ENCODE data around the gene PLEKHM3.

Gene PLEKHM3

GRCh38 chr2:207884127-207884526 lies 141.2 kb downstream of the PLEKHM3 start:
- no peaks in the 10 kb centered on the region for H3K36me3 ChIP-seq (replicated peaks; ENCODE audit: low read depth, low read length)
- H3K27me3 ChIP-seq (ENCODE audit: low read depth, low read length): no peaks in the 10 kb centered on the region
- peak overlapping the region; percentile 95 for H3K27ac ChIP-seq (ENCODE audit: low read length)
- H3K4me1 ChIP-seq (ENCODE audit: low read length): peaks cover 50% of the 10 kb centered on the region
- peak overlapping the region; percentile 58; the same call in 1 of the 2 replicates for H3K9ac ChIP-seq (ENCODE audit: low read length)
- peak overlapping the region; percentile 27 for H3K4me3 ChIP-seq (ENCODE audit: low read length)
- H3K79me2 ChIP-seq (ENCODE audit: low read length): no peaks in the 10 kb centered on the region
- TF ChIP-seq CTCF (IDR thresholded peaks at IDR 0.05; ENCODE audit: low read depth, low read length) (no peak), EZH2phosphoT487 (IDR thresholded peaks at IDR 0.05; ENCODE audit: low read depth) (no peak)
- H3K9me3 ChIP-seq (ENCODE audit: insufficient read depth, low read length): no peaks in the 10 kb centered on the region
- H3K4me2 ChIP-seq (ENCODE audit: low read length): peak overlapping the region; percentile 70
- no peaks in the 10 kb centered on the region for H4K20me1 ChIP-seq (ENCODE audit: insufficient read depth, low read length)
- no peak overlapping the region for H2AFZ ChIP-seq (ENCODE audit: low read depth, low read length)

GRCh38 chr2:207883002-207883780 lies 142.1 kb downstream of the PLEKHM3 start:
- Histone ChIP-seq H3K27ac (ENCODE audit: low read length) (peak overlapping the region; percentile 95), H3K4me2 (ENCODE audit: low read length) (peak overlapping the region; percentile 70), H3K79me2 (ENCODE audit: low read length) (no peaks in the 10 kb centered on the region), H4K20me1 (ENCODE audit: insufficient read depth, low read length) (no peaks in the 10 kb centered on the region), H3K4me3 (ENCODE audit: low read length) (peak overlapping the region; percentile 33), H3K9ac (ENCODE audit: low read length) (peak overlapping the region; percentile 58; the same call in 1 of the 2 replicates), H2AFZ (ENCODE audit: low read depth, low read length) (0 out of 2 replicates have a peak overlapping the region, but pooled peaks have one; percentile 12), H3K36me3 (replicated peaks; ENCODE audit: low read depth, low read length) (no peaks in the 10 kb centered on the region), H3K27me3 (ENCODE audit: low read depth, low read length) (no peaks in the 10 kb centered on the region), H3K9me3 (ENCODE audit: insufficient read depth, low read length) (no peaks in the 10 kb centered on the region), H3K4me1 (ENCODE audit: low read length) (peaks cover 50% of the 10 kb centered on the region)
- TF ChIP-seq EZH2phosphoT487 (IDR thresholded peaks at IDR 0.05; ENCODE audit: low read depth): no peak
- no peak for TF ChIP-seq CTCF (IDR thresholded peaks at IDR 0.05; ENCODE audit: low read depth, low read length)

- Histone ChIP-seq H3K27ac (ENCODE audit: low read length) (no peak overlapping the region), H3K79me2 (ENCODE audit: low read length) (no peaks in the 10 kb centered on the region)
Observed at GRCh38 chr2:207881902-207882301, 143.4 kb downstream of the PLEKHM3 start.

More at GRCh38 chr2:207881902-207882301, 143.4 kb downstream of the PLEKHM3 start:
- Histone ChIP-seq H3K9me3 (ENCODE audit: insufficient read depth, low read length) (no peaks in the 10 kb centered on the region), H2AFZ (ENCODE audit: low read depth, low read length) (no peak overlapping the region), H4K20me1 (ENCODE audit: insufficient read depth, low read length) (no peaks in the 10 kb centered on the region), H3K36me3 (replicated peaks; ENCODE audit: low read depth, low read length) (no peaks in the 10 kb centered on the region), H3K4me3 (ENCODE audit: low read length) (no peak overlapping the region), H3K9ac (ENCODE audit: low read length) (no peak overlapping the region), H3K4me2 (ENCODE audit: low read length) (no peak overlapping the region), H3K27me3 (ENCODE audit: low read depth, low read length) (no peaks in the 10 kb centered on the region), H3K4me1 (ENCODE audit: low read length) (peaks cover 52% of the 10 kb centered on the region)
- TF ChIP-seq EZH2phosphoT487 (IDR thresholded peaks at IDR 0.05; ENCODE audit: low read depth): no peak
- TF ChIP-seq CTCF (IDR thresholded peaks at IDR 0.05; ENCODE audit: low read depth, low read length): no peak

All from OCI-LY3 (cell line).